GM12801 (cell line): ENCODE data around the gene ENKD1.

Experiments used
- TF ChIP-seq, protein P1 (sequence below): IDR thresholded peaks from one replicate; pipeline ENCODE4 v1.5.1; 2011; ENCODE audit warnings: control low read depth; ENCODE audit not compliant: insufficient read length; ENCODE audit errors: extremely low read depth

Gene ENKD1

DNA sequence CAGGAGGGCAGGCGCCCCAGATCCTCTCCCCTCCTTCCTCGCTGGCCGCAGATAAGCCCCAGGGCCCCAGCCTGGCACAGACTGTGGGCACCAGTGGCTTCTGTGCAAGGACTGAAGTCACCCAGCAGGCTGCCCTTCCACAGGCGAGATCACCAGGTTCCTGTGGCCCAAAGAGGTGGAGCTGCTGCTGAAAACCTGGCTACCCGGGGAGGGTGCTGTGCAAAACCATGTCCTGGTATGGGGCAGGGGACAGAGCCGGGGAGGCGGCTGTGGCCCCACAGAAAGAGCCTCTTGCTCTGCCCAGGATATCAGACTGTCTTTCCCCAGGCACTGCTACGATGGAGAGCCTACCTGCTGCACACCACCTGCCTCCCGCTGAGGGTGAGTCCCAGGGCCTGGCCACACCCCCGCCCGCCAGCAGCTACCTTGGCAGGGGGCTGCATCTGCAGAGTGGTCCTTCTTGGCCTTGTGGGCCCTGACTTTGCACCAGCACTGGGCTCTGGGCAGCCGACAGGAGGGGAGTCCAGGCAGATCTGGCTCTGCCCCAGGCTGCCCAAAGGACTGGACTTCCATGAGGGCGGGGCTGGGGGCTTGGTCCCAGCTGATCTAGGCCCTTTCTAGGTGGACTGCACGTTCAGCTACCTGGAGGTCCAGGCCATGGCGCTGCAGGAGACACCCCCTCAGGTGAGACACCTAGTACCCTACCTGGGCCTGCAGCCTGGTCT, 21.0 kb downstream of the ENKD1 start:
- TF ChIP-seq, protein P1, sequence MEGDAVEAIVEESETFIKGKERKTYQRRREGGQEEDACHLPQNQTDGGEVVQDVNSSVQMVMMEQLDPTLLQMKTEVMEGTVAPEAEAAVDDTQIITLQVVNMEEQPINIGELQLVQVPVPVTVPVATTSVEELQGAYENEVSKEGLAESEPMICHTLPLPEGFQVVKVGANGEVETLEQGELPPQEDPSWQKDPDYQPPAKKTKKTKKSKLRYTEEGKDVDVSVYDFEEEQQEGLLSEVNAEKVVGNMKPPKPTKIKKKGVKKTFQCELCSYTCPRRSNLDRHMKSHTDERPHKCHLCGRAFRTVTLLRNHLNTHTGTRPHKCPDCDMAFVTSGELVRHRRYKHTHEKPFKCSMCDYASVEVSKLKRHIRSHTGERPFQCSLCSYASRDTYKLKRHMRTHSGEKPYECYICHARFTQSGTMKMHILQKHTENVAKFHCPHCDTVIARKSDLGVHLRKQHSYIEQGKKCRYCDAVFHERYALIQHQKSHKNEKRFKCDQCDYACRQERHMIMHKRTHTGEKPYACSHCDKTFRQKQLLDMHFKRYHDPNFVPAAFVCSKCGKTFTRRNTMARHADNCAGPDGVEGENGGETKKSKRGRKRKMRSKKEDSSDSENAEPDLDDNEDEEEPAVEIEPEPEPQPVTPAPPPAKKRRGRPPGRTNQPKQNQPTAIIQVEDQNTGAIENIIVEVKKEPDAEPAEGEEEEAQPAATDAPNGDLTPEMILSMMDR, result no peak

- TF ChIP-seq, protein P1, result no peak
Measured at GRCh38 chr16:67644038-67644437, 22.5 kb downstream of the ENKD1 start.

DNA sequence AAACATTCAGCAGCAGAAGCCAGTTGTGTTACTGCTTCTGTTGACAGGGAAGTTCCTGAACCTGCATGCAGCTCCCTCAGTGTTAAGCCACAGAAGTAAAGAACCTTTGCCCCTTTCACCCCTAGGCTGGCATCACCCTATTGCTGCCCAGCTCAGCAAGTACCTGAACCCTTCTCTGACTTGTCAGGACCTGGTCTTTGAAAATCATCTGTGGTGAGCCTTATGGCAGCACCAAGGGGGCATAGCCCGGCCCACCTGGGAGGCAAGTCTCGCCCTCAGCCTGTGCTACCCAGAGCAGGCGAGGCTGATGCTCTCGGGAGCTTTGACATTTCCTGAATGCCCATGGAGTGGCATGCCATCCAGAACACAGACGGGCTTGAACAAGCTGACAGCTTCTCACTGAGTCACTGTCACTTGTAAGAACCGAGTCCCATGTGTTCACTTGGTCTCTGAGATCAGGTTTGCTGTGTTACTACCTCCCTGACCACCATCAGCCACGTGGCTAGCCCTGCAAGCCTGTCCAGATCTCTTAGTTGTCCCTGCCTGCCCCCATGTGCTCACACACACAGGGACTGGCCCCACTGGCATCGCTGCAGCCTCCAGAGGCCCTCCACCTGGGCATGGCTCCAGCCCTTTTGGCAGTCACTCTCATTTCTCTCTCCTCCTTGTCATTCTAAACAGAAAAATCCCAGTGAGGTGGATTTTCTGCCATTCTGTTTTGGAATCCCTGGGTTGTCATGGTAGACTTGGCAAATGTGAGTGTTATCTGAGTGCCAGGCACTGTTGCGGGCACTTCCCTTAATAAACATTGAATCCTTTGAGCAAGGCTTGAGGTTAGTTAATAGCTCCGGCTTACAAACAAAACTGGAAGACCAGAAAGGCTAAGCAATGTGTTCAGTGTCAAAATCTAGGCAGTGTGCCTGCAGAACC, 24.5 kb downstream of the ENKD1 start:
- TF ChIP-seq, protein P1, result no peak

- TF ChIP-seq, protein P1, result no peak
Measured at GRCh38 chr16:67637625-67638024, 28.9 kb downstream of the ENKD1 start.

- TF ChIP-seq, protein P1, result no peak
Measured at GRCh38 chr16:67636713-67637112, 29.8 kb downstream of the ENKD1 start.

DNA sequence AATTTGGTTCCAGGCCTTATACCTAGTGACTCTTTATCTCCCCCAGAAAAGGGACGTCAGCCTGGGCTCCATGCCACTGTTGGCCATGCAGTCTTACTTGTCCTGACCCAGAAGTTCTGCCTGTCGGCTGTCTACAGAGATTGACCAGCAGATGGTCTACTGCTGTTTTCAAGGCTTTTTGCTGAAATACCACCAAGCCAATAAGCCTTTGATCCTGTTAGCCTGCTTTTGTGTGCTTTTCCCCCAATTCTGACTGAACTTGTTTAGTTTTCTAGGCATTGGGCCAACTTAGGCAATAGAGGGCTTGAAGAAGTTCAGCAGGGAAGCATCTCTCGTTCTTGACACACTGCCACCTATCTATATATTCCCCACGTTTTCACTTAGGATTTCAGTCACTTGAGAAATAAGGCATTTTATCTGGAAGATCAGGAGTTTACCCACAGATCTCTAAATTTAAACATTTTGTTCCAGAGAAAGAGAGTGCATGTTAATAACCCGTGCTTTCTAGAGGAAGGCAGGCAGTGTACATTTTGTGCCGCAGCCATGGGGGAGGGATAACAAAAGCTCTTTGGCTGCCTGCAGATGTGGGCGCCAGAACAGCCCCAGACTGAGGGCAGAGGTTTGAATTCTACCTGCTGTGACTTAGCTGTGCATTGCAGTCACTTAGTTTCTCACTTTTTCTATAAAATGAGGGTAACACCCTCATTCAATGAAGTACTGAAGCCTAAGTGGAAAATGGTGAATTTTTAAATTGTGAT, 34.0 kb downstream of the ENKD1 start:
- TF ChIP-seq, protein P1, result no peak

DNA sequence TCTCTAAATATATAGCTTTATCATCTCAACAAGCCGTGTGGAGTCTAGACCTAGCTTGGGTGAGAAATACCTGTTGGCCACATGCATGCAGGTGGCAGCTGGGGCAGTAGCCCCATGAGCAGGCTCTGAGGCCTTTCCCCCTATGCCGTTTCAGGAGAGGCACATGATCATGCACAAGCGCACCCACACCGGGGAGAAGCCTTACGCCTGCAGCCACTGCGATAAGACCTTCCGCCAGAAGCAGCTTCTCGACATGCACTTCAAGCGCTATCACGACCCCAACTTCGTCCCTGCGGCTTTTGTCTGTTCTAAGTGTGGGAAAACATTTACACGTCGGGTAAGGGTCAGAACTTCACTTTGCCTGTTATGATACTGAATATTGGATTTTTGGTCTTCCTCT, 38.3 kb downstream of the ENKD1 start:
- TF ChIP-seq, protein P1, result no peak
